HG03558 (cell line): ENCODE measurements around the gene RASSF5.

Source experiments
- ATAC-seq: cut with Tn5 transposase; IDR thresholded peaks from one replicate; pipeline ENCODE4 v1.9.1; 2021; ENCODE audit warnings: moderate number of reproducible peaks; ENCODE audit not compliant: unreplicated experiment; ENCODE audit errors: extremely low read depth

RASSF5 gene

DNA sequence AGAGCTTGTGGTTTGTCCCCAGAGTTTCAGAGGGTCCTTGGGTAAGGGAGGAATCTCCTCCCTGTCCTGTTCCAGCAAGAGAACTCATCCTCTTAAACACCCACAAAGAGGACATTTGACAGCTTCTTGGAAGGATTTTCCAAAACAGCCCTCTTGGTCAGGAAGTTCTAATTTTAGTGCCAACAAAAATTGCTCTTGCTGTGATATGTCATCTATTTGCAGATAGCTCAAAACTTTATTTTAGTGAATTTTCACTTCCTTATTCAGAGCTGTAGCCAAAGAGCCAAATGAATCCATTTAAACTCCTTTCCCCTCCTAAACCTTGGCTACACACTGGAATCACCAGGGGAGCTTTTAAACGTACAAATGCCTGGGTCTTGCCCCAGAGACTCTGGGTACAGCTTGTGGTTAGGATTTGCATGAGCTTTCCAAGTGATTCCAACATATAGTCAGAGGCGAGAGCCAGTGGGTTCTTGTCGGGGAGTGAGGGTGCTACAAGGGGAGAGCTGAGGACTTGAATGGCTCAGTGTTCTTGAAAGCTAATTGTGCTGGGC, 11.8 kb upstream of the RASSF5 start:
- ATAC-seq = no peak

DNA sequence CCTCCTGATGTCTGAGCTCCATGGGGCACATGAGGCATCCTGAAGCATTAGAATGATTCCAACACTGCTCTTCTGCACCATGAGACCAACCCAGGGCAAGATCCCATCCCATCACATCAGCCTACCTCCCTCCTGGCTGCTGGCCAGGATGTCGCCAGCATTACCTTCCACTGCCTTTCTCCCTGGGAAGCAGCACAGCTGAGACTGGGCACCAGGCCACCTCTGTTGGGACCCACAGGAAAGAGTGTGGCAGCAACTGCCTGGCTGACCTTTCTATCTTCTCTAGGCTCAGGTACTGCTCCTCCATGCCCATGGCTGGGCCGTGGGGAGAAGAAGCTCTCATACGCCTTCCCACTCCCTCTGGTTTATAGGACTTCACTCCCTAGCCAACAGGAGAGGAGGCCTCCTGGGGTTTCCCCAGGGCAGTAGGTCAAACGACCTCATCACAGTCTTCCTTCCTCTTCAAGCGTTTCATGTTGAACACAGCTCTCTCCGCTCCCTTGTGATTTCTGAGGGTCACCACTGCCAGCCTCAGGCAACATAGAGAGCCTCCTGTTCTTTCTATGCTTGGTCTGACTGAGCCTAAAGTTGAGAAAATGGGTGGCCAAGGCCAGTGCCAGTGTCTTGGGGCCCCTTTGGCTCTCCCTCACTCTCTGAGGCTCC, 11.1 kb upstream of the RASSF5 start:
- no peak for ATAC-seq

DNA sequence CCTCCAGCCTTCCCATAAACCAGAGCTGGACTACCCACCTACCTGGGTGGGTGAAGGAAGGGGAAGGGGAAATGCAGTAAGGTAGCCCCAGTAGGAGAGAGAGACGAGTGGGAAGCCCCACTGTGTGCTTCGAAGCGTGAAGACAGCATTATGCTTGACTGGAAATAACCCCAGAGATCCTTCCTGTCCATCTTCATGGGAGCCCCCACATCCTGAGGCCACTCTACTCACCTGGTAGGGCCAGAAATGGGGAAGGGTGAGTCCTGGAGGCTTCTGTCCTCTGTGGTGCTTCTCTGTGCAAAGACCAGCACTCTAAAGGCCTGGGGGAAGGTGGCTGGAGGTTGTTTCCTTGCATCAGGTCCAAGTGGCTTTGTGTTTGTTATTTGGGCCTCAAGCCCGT, 10.0 kb upstream of the RASSF5 start:
- ATAC-seq = no peak

GRCh38 chr1:206497774-206498173, 9.6 kb upstream of the RASSF5 start:
- ATAC-seq = no peak

DNA sequence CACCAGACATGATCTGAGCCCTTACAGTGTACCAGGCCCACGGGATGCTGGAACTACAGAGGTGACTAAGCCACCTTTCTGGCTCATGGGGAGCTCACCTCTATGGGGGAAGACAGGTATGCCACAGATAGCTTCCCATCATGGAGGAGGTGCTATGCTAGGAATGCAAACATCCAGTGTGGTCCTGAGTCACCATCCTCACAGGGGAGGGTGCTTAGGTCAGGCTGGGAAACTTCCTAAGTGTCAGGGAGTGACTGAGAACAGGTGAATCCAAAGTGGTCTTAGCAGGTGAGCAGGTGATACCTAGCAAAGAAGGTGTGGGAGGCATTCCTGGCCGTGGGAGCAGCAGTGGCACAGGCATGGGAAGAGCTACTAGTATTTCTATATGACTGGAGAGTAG, 8.6 kb upstream of the RASSF5 start:
- no peak for ATAC-seq

GRCh38 chr1:206500046-206500445, 7.3 kb upstream of the RASSF5 start:
- no peak for ATAC-seq

DNA sequence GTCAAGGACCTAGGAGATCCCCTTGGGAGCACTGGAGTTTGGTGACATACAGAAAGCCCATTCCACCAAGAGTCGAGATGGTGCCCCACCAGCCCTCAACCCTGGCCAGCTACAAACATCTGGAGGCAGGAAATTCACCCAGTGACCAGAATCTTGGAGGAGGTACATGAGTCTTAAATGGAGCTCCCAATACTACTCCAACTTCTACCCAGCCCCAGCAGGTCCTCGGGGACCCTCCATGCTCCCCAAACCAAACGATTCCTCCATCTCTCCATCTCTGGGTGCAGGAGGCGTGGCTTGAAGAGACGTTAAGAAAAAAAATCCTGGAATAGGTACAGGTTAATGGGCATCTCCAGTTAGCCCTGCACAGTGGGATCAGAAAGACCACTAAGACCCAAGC, 5.5 kb upstream of the RASSF5 start:
- ATAC-seq = no peak

DNA sequence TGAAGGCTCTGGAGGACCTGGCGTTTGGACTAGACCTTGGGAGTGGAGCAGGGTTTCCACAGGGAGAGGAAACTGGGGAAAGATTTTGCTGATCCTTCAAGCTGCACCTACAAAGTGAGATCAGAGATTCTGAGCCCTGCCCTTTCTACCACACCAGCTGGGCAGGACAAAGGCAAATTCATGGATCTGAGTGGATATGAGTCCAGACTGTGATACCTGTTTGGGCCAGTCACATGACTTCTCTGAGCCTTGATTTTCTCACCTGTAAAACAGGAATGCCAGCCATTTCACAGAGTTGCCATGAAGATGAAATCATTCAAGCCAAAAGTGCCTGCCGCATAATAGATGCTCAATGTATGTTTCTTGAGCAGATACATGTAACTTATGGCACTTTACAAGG, 4.9 kb upstream of the RASSF5 start:
- ATAC-seq = no peak

GRCh38 chr1:206502812-206503211, 4.5 kb upstream of the RASSF5 start:
- ATAC-seq = no peak

GRCh38 chr1:206503591-206504362, 3.6 kb upstream of the RASSF5 start:
- ATAC-seq = peak; percentile 58

- ATAC-seq = no peak
Measured at GRCh38 chr1:206504363-206504713, 3.0 kb upstream of the RASSF5 start.

DNA sequence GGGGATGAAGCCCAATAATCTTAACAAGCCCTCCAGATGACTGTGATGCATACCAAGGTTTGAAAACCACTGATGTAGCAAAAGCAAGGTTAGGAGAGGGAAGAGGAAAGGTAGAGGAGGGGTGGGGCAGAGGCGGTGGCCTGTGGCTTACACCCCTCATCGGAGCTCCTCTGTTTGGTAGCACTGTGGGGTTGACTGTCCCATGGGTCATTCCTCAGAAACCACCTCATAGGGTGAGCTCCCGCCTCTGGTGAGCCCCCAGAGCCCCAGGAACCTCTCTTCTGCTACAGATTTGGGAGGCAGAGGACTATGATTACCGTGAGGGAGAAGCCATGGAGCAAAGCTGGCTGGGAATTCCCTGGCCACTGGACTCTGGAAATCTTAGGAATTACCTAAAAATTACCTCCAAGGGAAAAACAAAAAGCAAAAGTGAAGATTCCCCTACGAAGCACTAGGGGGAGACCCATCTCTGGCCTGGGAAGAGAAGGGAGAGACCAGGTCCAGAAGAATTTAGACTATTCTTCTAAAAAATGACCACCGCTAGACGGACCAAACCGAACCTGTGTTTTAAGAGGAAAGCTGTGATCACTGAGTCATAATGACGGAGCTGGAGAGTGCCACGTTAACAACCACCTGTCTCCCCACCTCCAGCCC, 1.5 kb upstream of the RASSF5 start:
- ATAC-seq = no peak

DNA sequence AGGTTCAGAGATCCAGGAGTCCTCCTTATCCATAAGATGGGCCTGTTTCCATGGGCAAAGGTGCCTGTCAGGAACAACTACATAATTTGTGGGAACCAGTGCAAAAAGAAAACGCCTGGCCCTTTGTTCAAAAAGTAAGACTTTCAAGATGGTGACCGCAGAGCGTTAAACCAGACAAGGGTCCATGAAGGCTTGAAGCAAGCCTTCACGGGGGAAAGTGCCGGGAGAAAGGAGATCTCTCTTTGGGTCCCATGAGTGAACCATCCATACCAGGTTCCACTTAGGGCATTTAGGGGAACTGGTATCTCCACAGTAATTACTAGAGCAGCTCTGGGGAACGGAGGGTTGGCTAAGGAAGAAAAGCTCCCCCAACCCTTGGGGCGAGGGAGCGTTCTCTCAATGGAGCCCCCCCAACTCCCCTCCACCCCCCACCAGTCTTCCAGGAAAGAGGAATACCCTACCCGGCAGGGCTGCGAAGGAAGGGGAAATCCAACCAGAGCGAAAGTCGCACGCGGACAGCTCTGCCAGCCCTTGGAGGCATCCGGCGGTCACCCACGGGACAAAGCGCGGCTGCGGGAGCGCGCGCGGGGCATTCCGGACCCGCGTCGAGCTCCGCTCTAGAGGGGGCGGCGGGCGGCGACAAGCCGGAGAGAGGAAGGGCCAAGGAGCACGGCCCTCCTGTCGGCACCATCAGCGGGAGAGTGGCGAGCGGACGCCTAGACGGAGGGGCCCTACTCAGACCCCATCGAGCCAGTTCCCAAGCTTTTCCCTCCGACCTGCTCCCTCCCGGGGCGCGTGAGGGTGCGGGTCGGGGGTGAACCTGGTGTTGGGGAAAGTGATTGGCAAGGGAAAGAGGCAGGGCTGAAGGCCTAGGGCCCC, 687 bp upstream of the RASSF5 start:
- ATAC-seq = no peak

DNA sequence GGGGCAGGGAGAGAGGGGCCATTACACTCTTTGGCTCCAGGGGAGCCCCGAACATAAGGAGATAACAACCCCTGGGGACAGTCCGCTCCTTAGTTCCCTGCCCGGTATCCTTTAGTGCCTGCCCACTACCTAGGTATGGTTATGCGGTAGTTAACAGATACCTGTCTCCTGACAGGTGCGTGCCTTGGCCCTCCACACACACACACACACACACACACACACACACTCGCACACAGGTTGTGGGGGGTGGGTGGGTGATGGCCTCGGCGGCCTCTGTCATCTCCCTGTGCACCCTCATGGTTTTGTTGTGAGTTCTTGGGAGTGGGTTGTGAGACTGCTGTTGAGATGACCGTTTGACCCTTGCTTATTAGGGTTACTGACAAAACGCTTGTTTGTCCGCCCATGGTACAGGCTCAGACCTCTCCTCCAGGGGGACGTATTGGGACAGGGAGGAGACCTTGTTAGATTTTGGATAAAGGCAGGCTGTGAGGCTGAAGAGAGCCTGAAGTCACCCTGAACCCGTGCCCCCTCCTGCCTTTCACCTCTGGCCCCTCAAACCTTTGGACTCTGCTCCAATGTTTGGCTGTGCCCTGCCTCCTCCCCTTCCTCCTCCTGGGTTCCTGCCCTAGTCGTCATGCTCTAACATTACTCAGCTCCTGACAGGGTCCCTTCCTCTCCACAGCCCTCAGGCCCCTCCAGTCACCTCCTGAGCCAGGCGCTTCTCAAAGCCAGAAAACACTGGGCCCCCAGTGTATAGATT, 979 bp downstream of the RASSF5 start:
- no peak for ATAC-seq

GRCh38 chr1:206508956-206509355, 1.6 kb downstream of the RASSF5 start:
- ATAC-seq = no peak

- no peak for ATAC-seq
Measured at GRCh38 chr1:206509612-206510257, 2.4 kb downstream of the RASSF5 start.

DNA sequence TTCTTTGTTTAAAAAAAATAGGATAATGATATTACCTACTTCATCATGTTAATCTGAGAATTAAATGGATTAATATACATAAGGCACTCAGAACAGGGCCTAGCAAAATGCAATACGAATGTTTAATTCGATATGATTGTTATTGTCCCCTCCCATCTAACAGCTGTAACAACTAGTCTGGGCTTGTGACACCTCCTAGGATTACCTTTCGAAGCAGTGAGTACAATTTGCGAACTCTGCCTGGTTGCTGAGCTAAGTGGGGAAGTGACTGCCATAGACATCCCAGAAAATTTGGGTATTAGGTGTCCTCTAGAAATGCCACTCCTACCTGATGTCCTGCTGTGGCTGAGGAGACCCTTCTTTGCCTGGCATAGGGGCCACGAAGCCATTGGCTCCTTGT, 3.0 kb downstream of the RASSF5 start:
- no peak for ATAC-seq

DNA sequence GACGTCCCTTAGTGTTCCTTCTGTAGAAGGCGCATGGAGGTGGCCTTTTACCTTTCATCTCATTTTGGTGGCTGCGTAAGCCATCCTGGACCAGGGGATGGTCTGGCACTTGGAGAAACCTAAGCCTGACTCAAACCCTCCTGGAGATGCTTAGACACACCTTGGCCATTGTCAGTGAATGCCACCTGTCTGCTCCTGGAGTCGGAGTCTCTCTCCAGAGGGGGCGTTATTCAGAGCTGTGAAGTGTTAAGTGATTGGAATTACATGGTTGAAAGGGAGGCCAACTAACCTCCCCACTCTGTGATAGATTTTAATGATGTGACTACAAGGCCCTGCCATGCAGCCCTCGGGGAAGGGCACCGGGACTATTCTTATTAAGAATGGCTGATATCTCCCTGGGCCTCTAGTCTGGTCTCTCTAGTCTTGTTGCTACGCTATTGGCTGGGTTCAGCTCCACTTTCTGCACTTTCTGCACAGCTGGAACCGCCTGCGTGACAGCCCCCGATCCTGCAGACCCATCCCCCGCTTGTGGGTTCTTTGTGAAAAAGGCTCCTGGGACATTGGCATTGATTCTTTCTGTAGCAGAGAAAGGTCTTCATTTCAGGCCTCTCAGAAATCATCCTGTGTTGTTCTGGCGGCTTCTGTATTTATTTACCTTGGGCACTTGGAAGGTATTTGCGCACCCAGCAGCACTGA, 4.2 kb downstream of the RASSF5 start:
- no peak for ATAC-seq
